ENCODE measurements around the gene GMFB. TPM values are rescaled to one million over a fixed set of nuclear protein-coding genes. Genes with fewer than 3 reads are reported as not detected.

The GMFB gene
- total RNA-seq (100 to 1,000 TPM in 1 of 2 donors, 10 to 100 TPM in 1; 72.8 to 223 TPM), polyA plus RNA-seq (ENCODE audit: insufficient read length in 2 of 2) (100 to 1,000 TPM in 1 of 2 donors, 10 to 100 TPM in 1; 88.3 to 120 TPM)
- long read RNA-seq, donor 1, full-length matches to known transcripts: 26 of 39 reads
- long read RNA-seq, donor 1, partial matches to known transcripts: 8 of 39 reads
- long read RNA-seq, donor 1, other reads (novel, unspliced or antisense): 5 of 39 reads
- long read RNA-seq, donor 2, full-length matches to known transcripts: 18 of 18 reads
- long read RNA-seq, donor 2, partial matches to known transcripts: 0 of 18 reads
- long read RNA-seq, donor 2, other reads (novel, unspliced or antisense): 0 of 18 reads
- long read RNA-seq, donor 3, full-length matches to known transcripts: 20 of 20 reads
- long read RNA-seq, donor 3, partial matches to known transcripts: 0 of 20 reads
- long read RNA-seq, donor 3, other reads (novel, unspliced or antisense): 0 of 20 reads
- long read RNA-seq, donor 4, full-length matches to known transcripts: 10 of 10 reads
- long read RNA-seq, donor 4, partial matches to known transcripts: 0 of 10 reads
- long read RNA-seq, donor 4, other reads (novel, unspliced or antisense): 0 of 10 reads

DNA sequence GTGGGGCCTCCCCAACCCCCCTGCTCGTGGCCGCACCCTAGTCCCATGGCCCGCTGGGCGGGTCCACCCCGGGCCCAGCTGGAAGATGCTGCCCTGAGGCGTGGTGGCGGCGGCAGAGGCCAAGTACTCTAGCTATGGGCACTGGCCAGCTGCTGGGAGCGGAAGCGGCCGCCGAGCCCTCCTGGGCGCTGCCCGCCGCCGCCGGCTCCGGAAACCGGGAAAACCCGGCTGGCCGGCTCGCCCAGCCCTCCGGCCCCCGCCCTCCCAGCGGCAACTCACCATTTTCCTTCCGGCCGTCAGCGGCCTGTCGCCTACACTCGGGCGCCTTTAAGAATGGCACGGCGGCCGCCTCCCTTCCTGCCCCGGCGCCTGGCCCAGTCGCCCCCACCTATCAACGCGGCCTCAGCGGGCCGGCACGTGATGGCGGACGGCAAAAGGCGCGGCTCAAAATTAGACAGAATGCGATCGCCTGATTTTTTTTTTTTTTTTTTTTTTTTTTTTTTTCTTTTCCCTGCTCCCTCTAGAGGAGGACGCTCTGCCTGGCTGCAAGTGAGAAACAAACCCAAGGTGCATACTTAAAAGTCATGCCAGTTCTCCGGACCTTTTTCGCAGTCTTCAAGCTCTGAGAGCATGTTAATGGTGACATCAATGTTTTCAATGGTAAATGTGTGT is at the start of gene GMFB:
Gene GMFB (minus strand): TSS at position 335 of the 672 bp plus-strand sequence. CDS start 53 bp downstream, at position 282.
- Histone ChIP-seq H3K4me3 (ENCODE audit: low read depth, low read length) (peak within 1 kb of the TSS; percentile 88), H3K9me3 (ENCODE audit: control insufficient read depth, insufficient read depth, low read length) (no peaks in the 10 kb centered on the region), H3K27me3 (ENCODE audit: control insufficient read depth, insufficient read depth, low read length) (no peaks in the 10 kb centered on the region), H3K4me1 (ENCODE audit: control insufficient read depth, insufficient read depth, low read length) (peaks cover 18% of the 10 kb centered on the region), H3K27ac (ENCODE audit: low read depth, low read length) (peak within 1 kb of the TSS; percentile 95), H3K36me3 (ENCODE audit: control insufficient read depth, insufficient read depth, low read length) (no peaks in the 10 kb centered on the region)
- DNase-seq (ENCODE audit: low read depth in 4 of 6, low spot score in 6 of 6): peak; percentile 76 to 97 (median 84)
- under 1% methylated on average over 41 of the region's 51 CpGs for WGBS (ENCODE audit: insufficient coverage)

DNA sequence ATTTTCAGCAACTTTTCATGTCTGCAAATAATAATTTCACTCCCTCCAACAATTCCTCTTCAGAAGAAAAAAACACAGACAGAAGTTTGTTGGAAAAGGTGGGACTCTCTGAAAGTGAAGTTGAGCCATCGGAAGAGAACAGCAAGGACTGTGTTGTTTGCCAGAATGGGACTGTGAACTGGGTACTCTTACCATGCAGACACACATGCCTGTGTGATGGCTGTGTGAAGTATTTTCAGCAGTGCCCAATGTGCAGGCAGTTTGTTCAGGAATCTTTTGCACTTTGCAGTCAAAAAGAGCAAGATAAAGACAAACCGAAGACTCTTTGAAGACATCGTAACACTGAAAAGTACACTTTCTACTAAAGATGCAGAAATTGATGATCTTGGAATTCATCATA is 49.3 kb upstream of the GMFB start:
- H3K4me3 ChIP-seq (ENCODE audit: low read depth, low read length): no peak overlapping the region
- peaks cover 3% of the 10 kb centered on the region for H3K36me3 ChIP-seq (ENCODE audit: control insufficient read depth, insufficient read depth, low read length)
- no peak overlapping the region for H3K27ac ChIP-seq (ENCODE audit: low read depth, low read length)
- no peaks in the 10 kb centered on the region for H3K9me3 ChIP-seq (ENCODE audit: control insufficient read depth, insufficient read depth, low read length)
- 100% methylated on average over 1 of the region's 3 CpGs for WGBS (ENCODE audit: insufficient coverage)
- no peak for DNase-seq (ENCODE audit: low read depth in 4 of 6, low spot score in 6 of 6)
- H3K4me1 ChIP-seq (ENCODE audit: control insufficient read depth, insufficient read depth, low read length): no peaks in the 10 kb centered on the region
- H3K27me3 ChIP-seq (ENCODE audit: control insufficient read depth, insufficient read depth, low read length): no peaks in the 10 kb centered on the region

DNA sequence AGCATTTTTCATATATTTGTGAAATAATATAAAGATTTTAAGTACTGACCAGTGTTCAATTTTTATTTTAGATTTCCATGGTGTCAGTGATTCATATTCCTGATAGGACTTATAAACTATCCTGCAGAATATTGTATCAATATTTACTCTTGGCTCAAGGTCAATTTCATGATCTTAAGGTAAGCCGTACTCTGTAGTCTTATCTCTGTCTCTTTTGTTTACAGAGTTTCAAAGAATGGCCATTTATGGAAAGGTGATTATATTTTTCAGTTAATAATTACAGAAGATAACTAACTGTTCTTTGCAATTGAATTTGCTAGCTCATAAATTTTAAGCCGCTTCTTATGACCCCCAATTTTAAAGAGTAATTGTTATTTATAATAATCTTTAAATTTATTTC is 48.9 kb upstream of the GMFB start:
- Histone ChIP-seq H3K9me3 (ENCODE audit: control insufficient read depth, insufficient read depth, low read length) (no peaks in the 10 kb centered on the region), H3K27ac (ENCODE audit: low read depth, low read length) (no peak overlapping the region), H3K36me3 (ENCODE audit: control insufficient read depth, insufficient read depth, low read length) (peaks cover 3% of the 10 kb centered on the region), H3K4me3 (ENCODE audit: low read depth, low read length) (no peak overlapping the region), H3K27me3 (ENCODE audit: control insufficient read depth, insufficient read depth, low read length) (no peaks in the 10 kb centered on the region), H3K4me1 (ENCODE audit: control insufficient read depth, insufficient read depth, low read length) (no peaks in the 10 kb centered on the region)
- WGBS (ENCODE audit: insufficient coverage): no CpG with 5 or more reads among the region's 2 CpGs
- DNase-seq (ENCODE audit: low read depth in 4 of 6, low spot score in 6 of 6): no peak

DNA sequence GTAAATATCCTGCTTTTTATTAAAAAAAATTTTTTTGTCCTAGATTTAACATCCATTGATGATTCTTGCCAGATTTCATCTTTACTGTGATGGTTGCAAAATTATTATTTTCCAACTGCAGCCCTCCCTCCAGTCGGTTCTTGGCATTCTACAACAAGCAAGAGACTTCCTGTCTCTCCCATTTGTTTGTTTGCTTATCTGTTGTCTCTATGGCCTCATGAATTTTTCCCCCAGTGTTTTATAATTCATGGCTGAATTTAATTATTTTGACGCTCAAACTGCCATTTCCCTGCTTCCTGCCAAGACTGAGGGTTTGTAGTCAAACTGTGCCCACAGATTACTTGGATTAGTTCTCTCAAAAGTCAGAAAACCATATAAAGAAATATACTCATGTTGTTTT is 46.9 kb upstream of the GMFB start:
- Histone ChIP-seq H3K9me3 (ENCODE audit: control insufficient read depth, insufficient read depth, low read length) (no peaks in the 10 kb centered on the region), H3K4me3 (ENCODE audit: low read depth, low read length) (no peak overlapping the region), H3K27me3 (ENCODE audit: control insufficient read depth, insufficient read depth, low read length) (no peaks in the 10 kb centered on the region), H3K4me1 (ENCODE audit: control insufficient read depth, insufficient read depth, low read length) (no peaks in the 10 kb centered on the region), H3K27ac (ENCODE audit: low read depth, low read length) (no peak overlapping the region), H3K36me3 (ENCODE audit: control insufficient read depth, insufficient read depth, low read length) (peaks cover 3% of the 10 kb centered on the region)
- no CpG with 5 or more reads among the region's 2 CpGs for WGBS (ENCODE audit: insufficient coverage)
- peak in 2 of 6 donors; percentile 32 to 84 for DNase-seq (ENCODE audit: low read depth in 4 of 6, low spot score in 6 of 6)

DNA sequence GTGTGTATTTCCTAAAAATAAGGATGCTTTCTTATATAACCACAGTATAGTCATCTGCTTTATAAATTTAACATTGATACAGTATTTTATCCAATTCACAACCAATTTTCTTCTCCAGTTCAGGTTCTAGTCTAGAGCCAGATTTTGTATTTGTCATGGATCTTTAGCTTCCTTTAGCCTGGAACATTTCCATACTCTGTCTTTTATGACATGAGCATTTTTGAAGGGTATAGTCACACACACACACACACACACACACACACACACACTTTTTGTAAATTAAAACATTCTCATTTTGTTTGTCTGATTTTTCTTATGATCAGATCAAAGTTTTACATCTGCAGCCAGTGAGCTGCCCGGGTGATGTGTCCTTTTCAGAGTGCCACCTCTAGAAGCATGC is 46.3 kb upstream of the GMFB start:
- Histone ChIP-seq H3K27me3 (ENCODE audit: control insufficient read depth, insufficient read depth, low read length) (no peaks in the 10 kb centered on the region), H3K4me1 (ENCODE audit: control insufficient read depth, insufficient read depth, low read length) (no peaks in the 10 kb centered on the region), H3K36me3 (ENCODE audit: control insufficient read depth, insufficient read depth, low read length) (peaks cover 3% of the 10 kb centered on the region), H3K4me3 (ENCODE audit: low read depth, low read length) (no peak overlapping the region), H3K9me3 (ENCODE audit: control insufficient read depth, insufficient read depth, low read length) (no peaks in the 10 kb centered on the region), H3K27ac (ENCODE audit: low read depth, low read length) (no peak overlapping the region)
- no CpG with 5 or more reads among the region's 1 CpG for WGBS (ENCODE audit: insufficient coverage)
- DNase-seq (ENCODE audit: low read depth in 4 of 6, low spot score in 6 of 6): no peak

DNA sequence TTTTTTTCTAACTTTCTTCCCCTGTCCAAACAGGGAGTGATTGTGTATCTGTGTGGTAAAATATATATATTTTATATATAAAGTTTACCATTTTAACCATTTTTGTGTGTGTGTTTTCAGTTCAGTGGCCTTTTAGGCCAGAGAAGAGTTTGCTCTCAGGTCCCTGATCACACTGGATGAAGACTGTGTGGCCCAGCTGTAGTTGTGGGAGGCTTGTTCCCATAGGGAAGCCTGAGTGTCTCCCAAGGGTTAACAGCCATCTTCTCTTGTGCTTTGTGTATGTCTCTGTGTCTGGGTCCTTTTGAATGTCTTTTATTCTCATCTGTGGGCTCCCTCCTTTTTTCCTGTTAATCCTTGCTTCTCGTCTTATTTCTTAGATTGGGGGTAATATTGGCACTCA is 44.3 kb upstream of the GMFB start:
- H3K9me3 ChIP-seq (ENCODE audit: control insufficient read depth, insufficient read depth, low read length): no peaks in the 10 kb centered on the region
- H3K36me3 ChIP-seq (ENCODE audit: control insufficient read depth, insufficient read depth, low read length): peaks cover 3% of the 10 kb centered on the region
- no peak for DNase-seq (ENCODE audit: low read depth in 4 of 6, low spot score in 6 of 6)
- H3K27ac ChIP-seq (ENCODE audit: low read depth, low read length): no peak overlapping the region
- WGBS (ENCODE audit: insufficient coverage): no CpG with 5 or more reads among the region's 1 CpG
- H3K4me3 ChIP-seq (ENCODE audit: low read depth, low read length): no peak overlapping the region
- no peaks in the 10 kb centered on the region for H3K27me3 ChIP-seq (ENCODE audit: control insufficient read depth, insufficient read depth, low read length)
- H3K4me1 ChIP-seq (ENCODE audit: control insufficient read depth, insufficient read depth, low read length): no peaks in the 10 kb centered on the region

DNA sequence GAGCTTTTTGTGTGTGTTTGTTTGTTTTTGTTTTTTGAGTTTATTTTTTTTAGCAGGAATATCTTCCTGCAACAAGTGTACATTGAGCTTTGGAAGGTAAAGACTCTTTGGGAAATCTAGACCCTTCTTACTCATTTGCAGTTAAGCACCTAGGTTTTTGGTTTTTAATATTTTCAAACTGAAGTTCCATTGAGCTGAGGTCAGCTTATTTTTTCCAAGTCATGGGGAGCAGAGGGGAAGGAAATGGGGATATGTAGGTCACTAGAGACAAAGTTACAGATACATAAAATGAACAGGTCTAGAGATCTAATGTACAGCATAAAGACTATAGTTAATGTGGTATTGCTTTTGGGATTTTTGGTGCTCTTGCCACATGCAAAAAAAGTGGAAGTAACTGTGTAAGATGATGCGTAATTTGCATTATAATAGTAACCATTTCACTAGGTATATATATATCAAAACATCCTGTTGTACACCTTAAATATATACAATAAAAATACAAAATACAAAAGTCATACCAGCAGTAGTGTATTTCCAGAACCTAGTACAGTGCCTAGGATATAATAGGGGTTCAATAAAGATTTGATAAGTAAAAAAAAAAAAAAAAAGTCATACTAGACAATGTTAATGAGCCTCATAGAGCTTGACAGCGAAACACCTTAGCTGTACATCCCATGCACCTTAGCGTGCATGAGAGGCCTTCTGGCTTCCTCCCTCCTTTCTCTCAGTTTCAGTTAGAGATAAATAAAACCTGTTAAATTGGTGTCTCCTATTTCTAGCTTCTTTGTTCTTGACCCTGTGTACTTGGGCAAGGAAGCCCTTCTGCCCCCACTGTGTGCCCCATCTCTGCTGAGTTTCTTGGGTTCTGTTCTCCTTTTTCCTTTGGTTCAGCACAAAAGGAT is 43.6 kb upstream of the GMFB start:
- no peaks in the 10 kb centered on the region for H3K27me3 ChIP-seq (ENCODE audit: control insufficient read depth, insufficient read depth, low read length)
- no peaks in the 10 kb centered on the region for H3K4me1 ChIP-seq (ENCODE audit: control insufficient read depth, insufficient read depth, low read length)
- WGBS (ENCODE audit: insufficient coverage): no CpG with 5 or more reads among the region's 3 CpGs
- no peak overlapping the region for H3K27ac ChIP-seq (ENCODE audit: low read depth, low read length)
- no peak for DNase-seq (ENCODE audit: low read depth in 4 of 6, low spot score in 6 of 6)
- H3K9me3 ChIP-seq (ENCODE audit: control insufficient read depth, insufficient read depth, low read length): no peaks in the 10 kb centered on the region
- H3K4me3 ChIP-seq (ENCODE audit: low read depth, low read length): no peak overlapping the region
- peaks cover 6% of the 10 kb centered on the region for H3K36me3 ChIP-seq (ENCODE audit: control insufficient read depth, insufficient read depth, low read length)

DNA sequence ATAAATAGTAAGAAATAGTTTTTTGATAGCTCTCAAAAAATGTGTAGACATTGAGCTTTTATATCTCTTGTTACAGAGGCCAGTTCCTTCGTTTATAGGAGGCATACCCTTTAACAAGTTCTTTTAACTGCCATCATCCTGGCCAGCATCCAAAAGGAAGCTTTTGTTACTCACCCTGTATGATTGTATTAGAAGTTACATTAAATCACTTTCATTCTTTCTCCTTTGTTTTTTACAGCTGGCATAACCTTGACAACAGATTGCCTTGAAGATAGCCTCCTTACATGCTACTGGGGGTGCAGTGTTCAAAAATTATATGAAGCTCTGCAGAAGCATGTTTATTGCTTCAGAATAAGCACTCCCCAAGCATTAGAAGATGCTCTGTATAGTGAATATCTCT is 41.0 kb upstream of the GMFB start:
- no peak overlapping the region for H3K4me3 ChIP-seq (ENCODE audit: low read depth, low read length)
- no peaks in the 10 kb centered on the region for H3K27me3 ChIP-seq (ENCODE audit: control insufficient read depth, insufficient read depth, low read length)
- peak in 1 of 6 donors; percentile 33 for DNase-seq (ENCODE audit: low read depth in 4 of 6, low spot score in 6 of 6)
- no peak overlapping the region for H3K27ac ChIP-seq (ENCODE audit: low read depth, low read length)
- no peaks in the 10 kb centered on the region for H3K9me3 ChIP-seq (ENCODE audit: control insufficient read depth, insufficient read depth, low read length)
- H3K36me3 ChIP-seq (ENCODE audit: control insufficient read depth, insufficient read depth, low read length): peaks cover 8% of the 10 kb centered on the region
- no CpG with 5 or more reads among the region's 1 CpG for WGBS (ENCODE audit: insufficient coverage)
- H3K4me1 ChIP-seq (ENCODE audit: control insufficient read depth, insufficient read depth, low read length): peaks cover 3% of the 10 kb centered on the region

DNA sequence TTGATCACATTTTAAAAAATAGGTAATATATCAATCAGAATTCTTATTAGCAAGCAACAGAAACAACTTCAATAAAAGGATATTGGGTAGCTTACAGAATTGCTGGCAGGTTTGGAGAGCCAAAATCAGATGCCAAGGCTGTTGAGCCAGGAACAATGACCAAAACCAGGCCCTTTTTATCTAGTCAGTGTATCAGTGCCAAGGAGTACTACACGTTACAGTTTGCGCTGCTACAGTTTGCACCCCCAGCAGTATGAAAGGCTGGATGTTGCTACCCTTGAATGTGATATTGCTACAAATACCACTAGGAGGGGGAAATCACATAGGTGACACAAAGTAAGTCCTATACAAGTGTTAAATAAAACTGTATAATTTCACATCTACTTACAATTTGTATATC is 40.2 kb upstream of the GMFB start:
- Histone ChIP-seq H3K36me3 (ENCODE audit: control insufficient read depth, insufficient read depth, low read length) (peaks cover 10% of the 10 kb centered on the region), H3K27ac (ENCODE audit: low read depth, low read length) (no peak overlapping the region), H3K4me1 (ENCODE audit: control insufficient read depth, insufficient read depth, low read length) (peaks cover 3% of the 10 kb centered on the region), H3K9me3 (ENCODE audit: control insufficient read depth, insufficient read depth, low read length) (no peaks in the 10 kb centered on the region), H3K27me3 (ENCODE audit: control insufficient read depth, insufficient read depth, low read length) (no peaks in the 10 kb centered on the region), H3K4me3 (ENCODE audit: low read depth, low read length) (no peak overlapping the region)
- WGBS (ENCODE audit: insufficient coverage): no CpG with 5 or more reads among the region's 2 CpGs
- DNase-seq (ENCODE audit: low read depth in 4 of 6, low spot score in 6 of 6): no peak
